Esophagus muscularis mucosa (tissue), 4 donors: ENCODE data around the gene PRKD1. TPM values are rescaled to one million over a fixed set of nuclear protein-coding genes. Genes with fewer than 3 reads are reported as not detected.

Experiments used
- DNase-seq: peaks from one replicate; pipeline ENCODE4 v3.0.0-alpha.2; 2017; ENCODE audit errors: extremely low spot score
- H3K27ac ChIP-seq, 4 donors: fragments of 200-600 bp; sonication (generic); replicated peaks in 1 of 4; 1 replicate in 3 of 4; 2 replicates in 1 of 4; pipeline ENCODE4 v1.5.1; 2016 to 2019; ENCODE audit warnings: mild to moderate bottlenecking in 1 of 4
- H3K27me3 ChIP-seq, 4 donors: fragments of 200-600 bp; sonication (generic); one replicate each; pipeline versions ENCODE4 v1.5.1 to v1.6.0; 2016 to 2019
- H3K36me3 ChIP-seq, 4 donors: fragments of 200-600 bp; sonication (generic); one replicate each; pipeline ENCODE4 v1.5.1; 2016 to 2019
- H3K4me1 ChIP-seq, 4 donors: fragments of 200-600 bp; sonication (generic); one replicate each; pipeline ENCODE4 v1.5.1; 2016 to 2019
- H3K4me3 ChIP-seq, 4 donors: fragments of 200-600 bp; sonication (generic); 1 replicate in 2 of 4; 2 replicates in 2 of 4; pipeline ENCODE4 v1.5.1; 2016 to 2019; ENCODE audit warnings: mild to moderate bottlenecking in 4 of 4, moderate library complexity in 1 of 4
- H3K9me3 ChIP-seq, 4 donors: fragments of 200-600 bp; sonication (generic); 1 replicate in 3 of 4; 2 replicates in 1 of 4; pipeline ENCODE4 v1.5.1; 2016 to 2019
- EP300 ChIP-seq: sonication (generic); formaldehyde crosslinking; IDR thresholded peaks from one replicate; pipeline ENCODE4 v1.6.1; 2017; ENCODE audit warnings: antibody characterized with exemption
- POLR2A ChIP-seq: fragments of 450-650 bp; IDR thresholded peaks from one replicate; pipeline ENCODE4 v1.6.1; 2017; ENCODE audit warnings: antibody characterized with exemption, moderate library complexity, mild to moderate bottlenecking, low read depth
- POLR2AphosphoS5 ChIP-seq, 2 donors: sonication (generic); formaldehyde crosslinking; IDR thresholded peaks; one replicate each; pipeline ENCODE4 v1.6.1; 2017; ENCODE audit warnings: antibody characterized with exemption in 2 of 2
- WGBS: methylation state at CpG from one replicate; pipeline ENCODE4 v1.1.5; 2018; 5-methylcytosine and 5-hydroxymethylcytosine counted together
- intact Hi-C: fragments of 100-400 bp; cut with DNase I; formaldehyde crosslinking; loops from one replicate; pipeline ENCODE4 v1.15.1; 2023
- total RNA-seq, 4 donors: library from RNA; depleted of rRNA; stranded (reverse); fragments of >200 nt; gene quantifications; one replicate each; pipeline versions ENCODE4 v1.1.0 to v1.2.1, GENCODE V29; 2016
- TF ChIP-seq, protein P1 (sequence below), 3 experiments: fragments of 200-600 bp in 2 of 3; fragments of 450-650 bp in 1 of 3; sonication (generic) in 2 of 3; IDR thresholded peaks; one replicate each; pipeline ENCODE4 v1.5.1; 2017 to 2019; ENCODE audit warnings: antibody characterized with exemption in 3 of 3, mild to moderate bottlenecking in 2 of 3, moderate library complexity in 1 of 3

PRKD1 gene
- total RNA-seq, 4 donors from 2014 or later, result 10.4 to 18.7 (median 14.0) TPM

DNA sequence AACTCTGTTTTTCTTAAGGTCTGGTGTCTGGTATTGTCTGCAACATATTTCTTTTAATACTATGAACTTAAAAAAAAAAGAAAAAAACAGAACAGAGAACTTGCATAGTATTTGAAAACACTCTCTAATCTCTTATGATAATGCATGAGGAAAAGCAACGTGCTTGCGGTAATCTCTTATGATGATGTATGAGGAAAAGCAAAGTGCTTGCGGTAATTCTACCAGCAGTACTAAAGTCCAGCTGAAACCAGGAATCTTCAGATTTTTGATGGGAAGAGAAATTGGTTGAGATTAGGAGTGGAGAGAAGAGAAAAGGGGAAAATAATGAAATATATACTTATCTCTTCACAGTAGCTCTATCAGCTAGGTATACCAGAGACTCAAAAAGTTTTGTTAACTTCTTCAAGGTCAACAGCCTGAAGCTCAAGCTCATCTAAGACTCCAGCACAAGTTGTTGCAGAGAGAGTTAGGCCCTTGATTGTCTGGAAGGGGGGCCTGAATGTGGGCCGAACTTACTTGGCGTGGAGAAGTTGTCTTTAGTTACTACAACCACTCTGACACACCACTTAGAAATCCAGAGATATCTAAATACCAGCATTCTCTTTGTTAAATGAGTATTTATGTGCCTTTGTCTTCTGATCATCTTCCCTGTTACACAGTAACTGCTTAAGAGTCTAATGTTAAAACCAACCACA, 240.4 kb downstream of the PRKD1 start:
- H3K27ac ChIP-seq, result no peak overlapping the region
- peaks cover 0 to 17% (median 8%) of the 10 kb centered on the region in 4 donors for H3K4me1 ChIP-seq
- intact Hi-C loops, result no loop called here
- H3K9me3 ChIP-seq, result no peaks in the 10 kb centered on the region
- H3K4me3 ChIP-seq, result no peak overlapping the region
- 93% methylated on average over 5 of the region's 5 CpGs for WGBS
- DNase-seq, result no peak
- H3K36me3 ChIP-seq, result no peaks in the 10 kb centered on the region
- TF ChIP-seq, protein P1, sequence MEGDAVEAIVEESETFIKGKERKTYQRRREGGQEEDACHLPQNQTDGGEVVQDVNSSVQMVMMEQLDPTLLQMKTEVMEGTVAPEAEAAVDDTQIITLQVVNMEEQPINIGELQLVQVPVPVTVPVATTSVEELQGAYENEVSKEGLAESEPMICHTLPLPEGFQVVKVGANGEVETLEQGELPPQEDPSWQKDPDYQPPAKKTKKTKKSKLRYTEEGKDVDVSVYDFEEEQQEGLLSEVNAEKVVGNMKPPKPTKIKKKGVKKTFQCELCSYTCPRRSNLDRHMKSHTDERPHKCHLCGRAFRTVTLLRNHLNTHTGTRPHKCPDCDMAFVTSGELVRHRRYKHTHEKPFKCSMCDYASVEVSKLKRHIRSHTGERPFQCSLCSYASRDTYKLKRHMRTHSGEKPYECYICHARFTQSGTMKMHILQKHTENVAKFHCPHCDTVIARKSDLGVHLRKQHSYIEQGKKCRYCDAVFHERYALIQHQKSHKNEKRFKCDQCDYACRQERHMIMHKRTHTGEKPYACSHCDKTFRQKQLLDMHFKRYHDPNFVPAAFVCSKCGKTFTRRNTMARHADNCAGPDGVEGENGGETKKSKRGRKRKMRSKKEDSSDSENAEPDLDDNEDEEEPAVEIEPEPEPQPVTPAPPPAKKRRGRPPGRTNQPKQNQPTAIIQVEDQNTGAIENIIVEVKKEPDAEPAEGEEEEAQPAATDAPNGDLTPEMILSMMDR (IDR thresholded peaks at IDR 0.05), result no peak
- TF ChIP-seq POLR2AphosphoS5 (IDR thresholded peaks at IDR 0.05) (no peak), EP300 (no peak), POLR2A (no peak)
- no peaks in the 10 kb centered on the region for H3K27me3 ChIP-seq

DNA sequence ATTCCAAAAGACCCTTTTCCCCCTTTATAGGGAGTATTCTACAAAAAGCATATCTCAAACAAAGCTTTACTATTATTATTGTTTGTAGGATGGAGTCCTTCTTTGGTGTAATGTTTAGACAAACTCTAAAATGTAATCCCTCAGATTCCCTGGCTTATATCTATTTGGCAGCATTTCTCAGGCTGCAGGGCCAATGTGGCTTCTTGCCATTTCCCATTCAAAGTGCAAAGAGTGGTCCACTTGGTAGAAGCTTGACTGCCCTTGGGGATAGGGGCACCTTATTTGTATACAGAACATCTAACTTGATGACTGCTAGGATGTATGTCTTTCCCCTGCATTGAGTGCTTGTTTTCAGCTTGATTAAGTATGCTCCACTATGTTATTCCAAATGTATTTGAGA, 242.7 kb downstream of the PRKD1 start:
- TF ChIP-seq POLR2AphosphoS5 (IDR thresholded peaks at IDR 0.05) (no peak), POLR2A (no peak), EP300 (no peak)
- TF ChIP-seq, protein P1 (IDR thresholded peaks at IDR 0.05), result no peak
- Histone ChIP-seq H3K9me3 (no peaks in the 10 kb centered on the region), H3K4me3 (no peak overlapping the region), H3K27ac (no peak overlapping the region), H3K36me3 (no peaks in the 10 kb centered on the region), H3K27me3 (no peaks in the 10 kb centered on the region), H3K4me1 (peaks cover 0 to 17% (median 8%) of the 10 kb centered on the region in 4 donors)
- DNase-seq, result no peak
- intact Hi-C loops, result no loop called here

DNA sequence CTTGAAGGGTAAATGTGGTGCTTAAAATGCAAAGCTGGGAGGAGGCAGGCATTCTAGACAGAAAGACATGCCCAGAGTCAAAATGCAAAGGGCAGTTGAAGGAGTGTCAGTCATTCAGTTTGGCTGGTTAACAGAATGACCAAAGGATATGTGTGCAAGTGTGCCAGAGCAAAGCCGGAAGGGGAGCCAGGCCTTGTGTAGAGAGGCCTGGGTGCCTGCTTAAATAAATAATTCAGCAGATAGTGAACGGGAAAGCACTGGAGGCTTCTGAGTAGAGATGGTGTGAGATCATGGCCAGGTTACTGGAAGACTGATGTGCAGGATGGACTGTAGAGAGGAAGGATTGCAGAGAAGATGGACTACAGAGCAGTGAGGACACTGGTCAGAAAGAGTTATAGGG, 244.9 kb downstream of the PRKD1 start:
- peaks cover 0 to 16% (median 8%) of the 10 kb centered on the region in 4 donors for H3K4me1 ChIP-seq
- H3K27ac ChIP-seq, result no peak overlapping the region
- no peak for DNase-seq
- TF ChIP-seq, protein P1 (IDR thresholded peaks at IDR 0.05), result no peak
- TF ChIP-seq POLR2A (no peak), EP300 (no peak), POLR2AphosphoS5 (IDR thresholded peaks at IDR 0.05) (no peak)
- H3K9me3 ChIP-seq, result no peaks in the 10 kb centered on the region
- WGBS, result 80% methylated on average over 2 of the region's 2 CpGs
- H3K27me3 ChIP-seq, result no peaks in the 10 kb centered on the region
- H3K36me3 ChIP-seq, result no peaks in the 10 kb centered on the region
- intact Hi-C loops, result no loop called here
- no peak overlapping the region for H3K4me3 ChIP-seq

DNA sequence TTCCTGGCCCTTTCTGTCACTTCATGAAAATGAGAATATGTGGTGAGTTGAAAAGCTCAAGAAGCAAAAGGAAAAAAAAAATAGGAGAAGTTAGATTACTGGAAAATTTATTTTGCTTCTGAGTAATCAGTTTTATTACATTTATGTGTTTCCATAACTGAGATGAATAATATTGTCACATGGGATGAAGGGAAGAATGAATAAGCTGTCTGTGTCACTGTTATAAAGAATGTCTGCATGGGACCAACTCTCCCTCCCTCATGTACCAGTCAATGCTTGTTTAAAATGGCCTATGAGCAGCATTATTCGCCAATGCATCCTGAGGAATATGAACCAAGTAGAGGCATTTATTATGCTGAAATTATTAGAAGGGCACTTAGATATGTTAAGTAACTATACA, 246.3 kb downstream of the PRKD1 start:
- H3K27me3 ChIP-seq, result no peaks in the 10 kb centered on the region
- DNase-seq, result no peak
- H3K4me3 ChIP-seq, result no peak overlapping the region
- 80% methylated on average over 1 of the region's 1 CpG for WGBS
- no peak overlapping the region for H3K27ac ChIP-seq
- no peaks in the 10 kb centered on the region for H3K36me3 ChIP-seq
- H3K4me1 ChIP-seq, result peaks cover 0 to 14% (median 8%) of the 10 kb centered on the region in 4 donors
- intact Hi-C loops, result no loop called here
- H3K9me3 ChIP-seq, result no peaks in the 10 kb centered on the region
- TF ChIP-seq POLR2AphosphoS5 (IDR thresholded peaks at IDR 0.05) (no peak), EP300 (no peak), POLR2A (no peak)
- TF ChIP-seq, protein P1 (IDR thresholded peaks at IDR 0.05), result no peak
